ENCODE measurements around the gene PRRT1B.

DNA sequence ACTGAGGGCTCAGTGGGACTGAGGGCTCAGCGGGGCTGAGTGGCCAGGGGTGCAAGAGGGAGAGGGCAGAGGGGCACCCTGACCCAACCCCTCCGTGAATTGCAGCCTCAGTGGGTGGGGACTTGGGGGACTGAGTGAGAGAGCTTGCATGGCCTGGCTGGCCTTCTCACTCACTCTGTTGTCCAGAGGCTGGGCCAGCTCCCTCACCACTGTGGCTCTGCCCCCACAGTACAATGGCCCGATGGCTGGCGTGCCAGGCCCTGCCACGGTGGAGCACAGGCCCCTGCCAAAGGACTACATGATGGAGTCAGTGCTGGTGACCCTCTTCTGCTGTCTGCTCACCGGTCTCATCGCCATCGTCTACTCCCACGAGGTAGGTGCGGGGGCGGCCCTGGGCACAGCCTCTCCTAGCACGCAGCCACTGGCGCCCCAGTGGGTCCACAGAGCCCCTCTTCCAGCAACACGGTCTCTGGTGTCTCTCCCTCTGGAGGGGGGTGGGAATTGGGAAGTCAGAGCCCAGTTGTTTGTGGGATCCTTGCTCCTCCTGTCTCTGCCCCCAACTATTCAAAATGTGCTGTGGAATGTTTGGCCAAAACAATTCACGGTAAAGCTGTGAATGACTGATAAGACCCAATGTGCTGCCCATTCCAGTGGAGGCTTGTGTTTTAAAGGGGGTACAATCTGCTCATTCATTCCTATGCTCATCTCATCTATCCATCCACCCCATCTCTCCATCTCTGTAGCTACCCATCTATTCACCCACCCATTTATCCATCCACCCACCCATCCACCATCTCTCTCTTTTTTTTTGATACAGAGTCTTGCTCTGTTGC, 10.7 kb downstream of the PRRT1B start:
- no peak for TF ChIP-seq EZH2 (IDR thresholded peaks at IDR 0.05; ENCODE audit: borderline replicate concordance, insufficient read depth, low read depth, low read length, poor library complexity, severe bottlenecking)
- TF ChIP-seq, protein P1, sequence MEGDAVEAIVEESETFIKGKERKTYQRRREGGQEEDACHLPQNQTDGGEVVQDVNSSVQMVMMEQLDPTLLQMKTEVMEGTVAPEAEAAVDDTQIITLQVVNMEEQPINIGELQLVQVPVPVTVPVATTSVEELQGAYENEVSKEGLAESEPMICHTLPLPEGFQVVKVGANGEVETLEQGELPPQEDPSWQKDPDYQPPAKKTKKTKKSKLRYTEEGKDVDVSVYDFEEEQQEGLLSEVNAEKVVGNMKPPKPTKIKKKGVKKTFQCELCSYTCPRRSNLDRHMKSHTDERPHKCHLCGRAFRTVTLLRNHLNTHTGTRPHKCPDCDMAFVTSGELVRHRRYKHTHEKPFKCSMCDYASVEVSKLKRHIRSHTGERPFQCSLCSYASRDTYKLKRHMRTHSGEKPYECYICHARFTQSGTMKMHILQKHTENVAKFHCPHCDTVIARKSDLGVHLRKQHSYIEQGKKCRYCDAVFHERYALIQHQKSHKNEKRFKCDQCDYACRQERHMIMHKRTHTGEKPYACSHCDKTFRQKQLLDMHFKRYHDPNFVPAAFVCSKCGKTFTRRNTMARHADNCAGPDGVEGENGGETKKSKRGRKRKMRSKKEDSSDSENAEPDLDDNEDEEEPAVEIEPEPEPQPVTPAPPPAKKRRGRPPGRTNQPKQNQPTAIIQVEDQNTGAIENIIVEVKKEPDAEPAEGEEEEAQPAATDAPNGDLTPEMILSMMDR (IDR thresholded peaks at IDR 0.05): no peak
